H1 (cell line): Measurements from ENCODE around the gene ROR1. TPM values are rescaled to one million over a fixed set of nuclear protein-coding genes. Genes with fewer than 3 reads are reported as not detected.

Experiments
- CHD1 ChIP-seq: IDR thresholded peaks from 2 replicates; pipeline ENCODE4 v1.6.1; 2012; ENCODE audit warnings: low read depth, low read length, improper control_type of control experiment
- E2F6 ChIP-seq: IDR thresholded peaks from 2 replicates; pipeline ENCODE4 v1.6.1; 2012; ENCODE audit warnings: inconsistent platforms
- HDAC2 ChIP-seq, 2 experiments: fragments of 300-600 bp in 1 of 2; sonication (generic) in 1 of 2; IDR thresholded peaks; 2 replicates each; pipeline ENCODE4 v1.6.1; 2011 to 2012; ENCODE audit warnings: low read depth in 2 of 2, low read length in 2 of 2, mild to moderate bottlenecking in 2 of 2, moderate library complexity in 2 of 2, borderline replicate concordance in 1 of 2, inconsistent platforms in 1 of 2
- SP4 ChIP-seq: IDR thresholded peaks from 2 replicates; pipeline ENCODE4 v1.6.1; 2012; ENCODE audit warnings: low read length, inconsistent platforms
- SRF ChIP-seq: IDR thresholded peaks from 2 replicates; pipeline ENCODE4 v1.6.1; 2011; ENCODE audit warnings: mild to moderate bottlenecking, low read depth, low read length, moderate library complexity
- TEAD4 ChIP-seq: IDR thresholded peaks from 2 replicates; pipeline ENCODE4 v1.6.1; 2012; ENCODE audit warnings: low read depth, low read length, inconsistent platforms, mixed read lengths
- polyA plus RNA-seq, 7 experiments: library from polyadenylated mRNA; depleted of rRNA in 3 of 7; stranded (reverse) in 5 of 7; unstranded in 2 of 7; fragments of >200 nt in 5 of 7; fragments of 200-250 nt in 2 of 7; gene quantifications; 1 replicate in 5 of 7; 2 replicates in 1 of 7; 4 replicates in 1 of 7; pipeline versions ENCODE4 v1.2.1 to v1.2.3, GENCODE V29; 2011 to 2013; ENCODE audit warnings: missing spikeins in 2 of 7, mixed read lengths in 2 of 7
- total RNA-seq: library from RNA; stranded (reverse); fragmentation: NEBNext Ultra II Directional; extraction: Animal tissue kit (Norgen Biotek cat#: 25700); gene quantifications from 2 replicates; pipeline ENCODE4 v1.2.1, GENCODE V29; 2021

The ROR1 gene
- total and polyA plus RNA-seq, 2 of the 8 experiments (the other 6 are each of a cell fraction or from before 2014, with no cell fraction given), result 33.6 to 73.6 TPM

GRCh38 chr1:64080941-64081562, 307.2 kb downstream of the ROR1 start (continued):
- no peak for TF ChIP-seq E2F6
- TF ChIP-seq TEAD4, result no peak
- TF ChIP-seq SRF, result no peak
- no peak for TF ChIP-seq CHD1
- TF ChIP-seq SP4, result no peak
- TF ChIP-seq HDAC2 (IDR thresholded peaks at IDR 0.05; ENCODE audit: borderline replicate concordance in 1 of 2, low read depth in 2 of 2, low read length in 2 of 2), result no peak
